Astrocyte of the cerebellum (primary cell): Measurements from ENCODE around the gene RFLNA.

ENCODE experiments used
- DNase-seq: peaks from one replicate; pipeline ENCODE4 v3.0.0-alpha.2; 2011; ENCODE audit warnings: low read depth
- H3K4me3 ChIP-seq: 2 replicates; pipeline ENCODE4 v1.5.1; 2011; ENCODE audit warnings: mild to moderate bottlenecking, low read depth, low read length, moderate library complexity
- in situ Hi-C: cut with HindIII; loops from 2 replicates; pipeline ENCODE4 v1.10.0; 2017; ENCODE audit warnings: low sequenced_read_pairs
- TF ChIP-seq, protein P1 (sequence below): IDR thresholded peaks from 2 replicates; pipeline ENCODE4 v1.5.1; 2012; ENCODE audit warnings: low read length, low read depth, moderate library complexity, mild to moderate bottlenecking; ENCODE audit errors: missing control alignments

RFLNA gene

GRCh38 chr12:124289634-124290600 lies 5.0 kb upstream of the RFLNA start:
- in situ Hi-C loops = no loop called here
- TF ChIP-seq, protein P1, sequence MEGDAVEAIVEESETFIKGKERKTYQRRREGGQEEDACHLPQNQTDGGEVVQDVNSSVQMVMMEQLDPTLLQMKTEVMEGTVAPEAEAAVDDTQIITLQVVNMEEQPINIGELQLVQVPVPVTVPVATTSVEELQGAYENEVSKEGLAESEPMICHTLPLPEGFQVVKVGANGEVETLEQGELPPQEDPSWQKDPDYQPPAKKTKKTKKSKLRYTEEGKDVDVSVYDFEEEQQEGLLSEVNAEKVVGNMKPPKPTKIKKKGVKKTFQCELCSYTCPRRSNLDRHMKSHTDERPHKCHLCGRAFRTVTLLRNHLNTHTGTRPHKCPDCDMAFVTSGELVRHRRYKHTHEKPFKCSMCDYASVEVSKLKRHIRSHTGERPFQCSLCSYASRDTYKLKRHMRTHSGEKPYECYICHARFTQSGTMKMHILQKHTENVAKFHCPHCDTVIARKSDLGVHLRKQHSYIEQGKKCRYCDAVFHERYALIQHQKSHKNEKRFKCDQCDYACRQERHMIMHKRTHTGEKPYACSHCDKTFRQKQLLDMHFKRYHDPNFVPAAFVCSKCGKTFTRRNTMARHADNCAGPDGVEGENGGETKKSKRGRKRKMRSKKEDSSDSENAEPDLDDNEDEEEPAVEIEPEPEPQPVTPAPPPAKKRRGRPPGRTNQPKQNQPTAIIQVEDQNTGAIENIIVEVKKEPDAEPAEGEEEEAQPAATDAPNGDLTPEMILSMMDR = no peak

GRCh38 chr12:124292385-124292784 lies 2.5 kb upstream of the RFLNA start:
- H3K4me3 ChIP-seq = no peak overlapping the region
- no peak for DNase-seq
- in situ Hi-C loops = no loop called here
- TF ChIP-seq, protein P1 = no peak

More at GRCh38 chr12:124289634-124290600, 5.0 kb upstream of the RFLNA start:
- H3K4me3 ChIP-seq = no peak overlapping the region
- DNase-seq = no peak

DNA sequence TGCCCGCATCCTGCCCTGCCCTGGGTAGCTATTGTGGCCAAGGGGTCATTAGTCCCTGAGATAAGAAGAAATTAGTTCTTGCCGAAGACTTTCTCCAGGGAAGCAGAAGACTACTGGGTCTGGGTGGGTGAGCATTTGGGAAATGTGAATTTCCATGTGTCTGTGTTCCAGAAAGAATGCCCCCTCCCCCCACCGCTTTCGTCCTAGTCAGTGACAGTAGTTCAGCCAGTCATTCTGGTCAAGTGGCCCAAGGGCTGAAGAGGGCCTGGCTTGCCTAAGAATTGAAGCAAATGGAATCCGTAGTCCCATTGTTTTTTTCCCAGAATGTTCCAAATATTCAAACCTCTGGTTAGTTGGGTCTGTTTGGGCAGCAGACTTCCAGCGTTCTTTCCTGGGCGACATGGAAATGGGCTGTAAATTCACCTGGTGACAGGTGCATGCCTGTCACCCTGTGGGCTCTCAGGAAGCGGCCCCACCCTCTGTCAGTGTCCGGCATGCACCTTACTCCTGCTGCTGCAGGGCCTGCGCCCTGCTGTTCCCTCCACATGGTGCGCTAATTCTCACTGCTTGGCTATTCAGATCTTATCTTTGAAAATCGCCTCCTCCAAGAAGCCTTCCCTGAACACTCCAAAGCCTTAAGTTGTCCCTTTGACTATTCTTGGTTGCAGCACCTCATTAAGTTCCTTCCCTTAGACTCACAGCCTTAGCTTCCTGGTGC lies 1.4 kb upstream of the RFLNA start:
- TF ChIP-seq, protein P1 = no peak
- in situ Hi-C loops = no loop called here

DNA sequence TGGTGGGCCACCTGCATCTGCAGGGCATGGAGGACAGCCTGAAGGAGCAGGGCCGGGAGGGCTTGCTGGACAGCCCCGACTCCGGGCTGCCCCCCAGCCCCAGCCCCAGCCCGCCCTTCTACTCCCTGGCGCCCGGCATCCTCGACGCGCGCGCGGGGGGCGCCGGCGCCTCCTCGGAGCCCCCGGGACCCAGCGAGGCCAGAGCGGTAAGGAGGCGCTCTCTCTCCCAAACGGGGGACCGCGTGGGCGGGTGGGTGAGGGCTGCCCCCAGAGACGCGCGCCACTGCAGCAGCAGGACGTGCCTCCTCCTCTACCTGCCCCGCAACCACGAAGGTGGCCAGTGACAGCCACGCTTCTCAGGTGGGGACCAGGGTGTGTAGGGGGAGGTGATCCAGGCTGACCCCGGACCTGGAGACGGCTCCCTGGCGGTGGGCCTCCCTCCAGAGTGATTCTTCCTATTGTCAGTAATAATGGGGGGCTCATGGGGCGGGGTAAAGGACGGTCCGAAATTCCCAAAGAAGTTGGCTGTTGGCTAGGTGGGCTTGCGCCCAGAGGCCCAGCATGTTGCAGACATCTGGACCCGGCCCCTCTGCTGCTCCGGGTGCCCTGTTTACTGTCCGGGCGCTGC lies 652 bp downstream of the RFLNA start:
- in situ Hi-C loops = no loop called here
- peak overlapping the region; percentile 60 for H3K4me3 ChIP-seq
- no peak for DNase-seq
- TF ChIP-seq, protein P1 = no peak

More for the DNA sequence above, 1.4 kb upstream of the RFLNA start:
- no peak for DNase-seq
- no peak overlapping the region for H3K4me3 ChIP-seq

- no peak for DNase-seq
- H3K4me3 ChIP-seq = peak overlapping the region; percentile 60
- TF ChIP-seq, protein P1 = no peak
- in situ Hi-C loops = no loop called here
Measured at GRCh38 chr12:124296295-124296915, 1.5 kb downstream of the RFLNA start.

GRCh38 chr12:124296916-124297351 lies 2.0 kb downstream of the RFLNA start:
- peak overlapping the region; percentile 60 for H3K4me3 ChIP-seq
- no peak for DNase-seq
- TF ChIP-seq, protein P1 = no peak
- in situ Hi-C loops = no loop called here
